GM12892 (cell line): ENCODE data around the gene DLGAP1.

ENCODE experiments used
- POLR2A ChIP-seq: IDR thresholded peaks from 2 replicates; pipeline ENCODE4 v1.6.1; 2011; ENCODE audit warnings: low read depth, low read length, control low read depth
- POLR2AphosphoS5 ChIP-seq: IDR thresholded peaks from 2 replicates; pipeline ENCODE4 v1.6.1; 2011; ENCODE audit warnings: low read depth, low read length, control low read depth

GRCh38 chr18:3481696-3482210, 973.4 kb downstream of the DLGAP1 start:
- no peak for TF ChIP-seq POLR2A
- no peak for TF ChIP-seq POLR2AphosphoS5
